K562 (cell line): ENCODE data around the gene AP3S1. TPM values are rescaled to one million over a fixed set of nuclear protein-coding genes. Genes with fewer than 3 reads are reported as not detected.

Experiments used
- ESRRB ChIP-seq: fragments of 250-450 bp; sonication (Bioruptor Pico); IDR thresholded peaks from 2 replicates; pipeline ENCODE4 v1.5.0; 2020; ENCODE audit warnings: mild to moderate bottlenecking, moderate library complexity, borderline replicate concordance
- GTF2E2 ChIP-seq: fragments of 200-800 bp; sonication (Bioruptor generic); IDR thresholded peaks from 2 replicates; pipeline ENCODE4 v1.6.1; 2016; ENCODE audit warnings: missing genetic modification characterization, missing compliant biosample characterization
- IFI16 ChIP-seq: fragments of 250-450 bp; sonication (Bioruptor Pico); IDR thresholded peaks from 2 replicates; pipeline ENCODE4 v2.1.2; 2022; ENCODE audit warnings: mild to moderate bottlenecking, inconsistent platforms
- KLF1 ChIP-seq: fragments of 450-650 bp; IDR thresholded peaks from 2 replicates; pipeline ENCODE4 v1.6.1; 2016; ENCODE audit warnings: missing genetic modification characterization, missing compliant biosample characterization
- PHF20 ChIP-seq: fragments of 450-650 bp; IDR thresholded peaks from 2 replicates; pipeline ENCODE4 v1.6.1; 2018; ENCODE audit not compliant: partially characterized antibody
- POLR2H ChIP-seq: IDR thresholded peaks from 2 replicates; pipeline ENCODE4 v1.6.1; 2016; ENCODE audit warnings: missing genetic modification characterization, low read depth, mild to moderate bottlenecking, control low read depth, missing compliant biosample characterization, moderate library complexity
- SMARCC2 ChIP-seq: fragments of 450-650 bp; IDR thresholded peaks from 2 replicates; pipeline ENCODE4 v1.6.1; 2017; ENCODE audit warnings: antibody characterized with exemption, moderate library complexity, mild to moderate bottlenecking, low read depth
- SREBF2 ChIP-seq: sonication (generic); formaldehyde crosslinking; IDR thresholded peaks from 2 replicates; pipeline ENCODE4 v1.4.0; 2020; ENCODE audit warnings: mild to moderate bottlenecking, missing genetic modification reagents
- ZNF324 ChIP-seq: fragments of 250-450 bp; sonication (Bioruptor Pico); IDR thresholded peaks from 2 replicates; pipeline ENCODE4 v1.4.0; 2020; ENCODE audit warnings: mild to moderate bottlenecking
- ZNF551 ChIP-seq: fragments of 250-450 bp; sonication (Bioruptor Pico); IDR thresholded peaks from 2 replicates; pipeline ENCODE4 v1.5.0; 2021; ENCODE audit warnings: mild to moderate bottlenecking, moderate library complexity
- polyA plus RNA-seq, 8 experiments: library from polyadenylated mRNA; depleted of rRNA in 4 of 8; stranded (reverse) in 5 of 8; unstranded in 3 of 8; fragments of >200 nt; fragmentation: Nextera tagmentation in 2 of 8; fragmentation: Illumina TruSeq in 1 of 8; extraction: Ambion mirVana in 2 of 8; extraction: Trizol in 1 of 8; gene quantifications; 2 replicates each; pipeline versions ENCODE4 v1.2.1 to v1.2.3, GENCODE V29; 2011 to 2014; ENCODE audit warnings: inconsistent platforms in 1 of 8, missing spikeins in 1 of 8
- total RNA-seq, 7 experiments: library from RNA; depleted of rRNA in 6 of 7; stranded (reverse); fragments of >200 nt in 6 of 7; fragmentation: Illumina TruSeq in 2 of 7; extraction: Trizol in 2 of 7; gene quantifications; 2 replicates each; pipeline versions ENCODE4 v1.2.1 to v1.2.3, GENCODE V29; 2011 to 2021; ENCODE audit warnings: low replicate concordance in 1 of 7
- TF ChIP-seq, protein P1 (sequence below): fragments of 250-450 bp; sonication (Bioruptor Pico); IDR thresholded peaks from 2 replicates; pipeline ENCODE4 v1.4.0; 2020; ENCODE audit warnings: mild to moderate bottlenecking, moderate library complexity, borderline replicate concordance

AP3S1 gene
- total and polyA plus RNA-seq, 9 of the 15 experiments (the other 6 are each of a cell fraction or from before 2014, with no cell fraction given): 46.1 to 106 (median 67.3) TPM

DNA sequence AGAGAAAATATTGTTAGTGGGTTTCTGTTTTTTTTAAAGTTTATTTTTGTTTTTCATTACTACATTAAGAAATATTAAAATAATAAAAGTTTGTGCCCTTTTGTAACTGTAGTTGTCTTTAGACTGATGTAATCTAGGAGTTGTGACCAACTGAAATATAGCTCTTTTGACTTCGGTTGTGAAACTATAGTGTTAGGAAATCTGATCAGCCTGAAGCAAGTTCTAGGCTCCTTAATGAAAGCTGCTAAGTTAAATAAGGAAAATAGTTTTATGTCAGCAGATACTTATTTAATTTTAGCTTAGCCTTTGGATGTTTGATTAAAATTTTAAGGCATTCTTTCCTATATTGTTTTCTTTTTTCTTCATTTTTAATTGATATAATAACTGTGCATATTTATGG, 14.2 kb downstream of the AP3S1 start (continued):
- TF ChIP-seq, protein P1, sequence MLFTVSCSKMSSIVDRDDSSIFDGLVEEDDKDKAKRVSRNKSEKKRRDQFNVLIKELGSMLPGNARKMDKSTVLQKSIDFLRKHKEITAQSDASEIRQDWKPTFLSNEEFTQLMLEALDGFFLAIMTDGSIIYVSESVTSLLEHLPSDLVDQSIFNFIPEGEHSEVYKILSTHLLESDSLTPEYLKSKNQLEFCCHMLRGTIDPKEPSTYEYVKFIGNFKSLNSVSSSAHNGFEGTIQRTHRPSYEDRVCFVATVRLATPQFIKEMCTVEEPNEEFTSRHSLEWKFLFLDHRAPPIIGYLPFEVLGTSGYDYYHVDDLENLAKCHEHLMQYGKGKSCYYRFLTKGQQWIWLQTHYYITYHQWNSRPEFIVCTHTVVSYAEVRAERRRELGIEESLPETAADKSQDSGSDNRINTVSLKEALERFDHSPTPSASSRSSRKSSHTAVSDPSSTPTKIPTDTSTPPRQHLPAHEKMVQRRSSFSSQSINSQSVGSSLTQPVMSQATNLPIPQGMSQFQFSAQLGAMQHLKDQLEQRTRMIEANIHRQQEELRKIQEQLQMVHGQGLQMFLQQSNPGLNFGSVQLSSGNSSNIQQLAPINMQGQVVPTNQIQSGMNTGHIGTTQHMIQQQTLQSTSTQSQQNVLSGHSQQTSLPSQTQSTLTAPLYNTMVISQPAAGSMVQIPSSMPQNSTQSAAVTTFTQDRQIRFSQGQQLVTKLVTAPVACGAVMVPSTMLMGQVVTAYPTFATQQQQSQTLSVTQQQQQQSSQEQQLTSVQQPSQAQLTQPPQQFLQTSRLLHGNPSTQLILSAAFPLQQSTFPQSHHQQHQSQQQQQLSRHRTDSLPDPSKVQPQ (CRISPR knock-in tag): no peak
- no peak for TF ChIP-seq ZNF551
- no peak for TF ChIP-seq KLF1 (tag)
- no peak for TF ChIP-seq PHF20
- TF ChIP-seq SREBF2: no peak
- TF ChIP-seq POLR2H (tag): no peak
- TF ChIP-seq SMARCC2: no peak
- no peak for TF ChIP-seq ESRRB
- TF ChIP-seq GTF2E2 (tag): no peak
- no peak for TF ChIP-seq IFI16 (CRISPR knock-in tag)
- TF ChIP-seq ZNF324 (CRISPR knock-in tag): no peak
